Measurements from ENCODE around the gene PHLDA3.

- TF ChIP-seq CTCF (IDR thresholded peaks at IDR 0.05 in 4 of 5, conservative IDR thresholded peaks at IDR 0.05 in 1 of 5) (no peak), POLR2A (IDR thresholded peaks at IDR 0.05) (no peak)
Measured at GRCh38 chr1:201498621-201499020, 29.6 kb upstream of the PHLDA3 start.
